Body of pancreas (tissue), 4 donors: ENCODE data around the gene CFAP52.

Experiments used
- CTCF ChIP-seq, 7 experiments: fragments of 450-650 bp in 4 of 7; fragments of 200-600 bp in 3 of 7; sonication (generic) in 3 of 7; IDR thresholded peaks; one replicate each; pipeline ENCODE4 v1.5.1; 2016 to 2019; ENCODE audit warnings: antibody characterized with exemption in 7 of 7
- POLR2A ChIP-seq, 3 donors: fragments of 450-650 bp; IDR thresholded peaks; one replicate each; pipeline ENCODE4 v1.6.1; 2016; ENCODE audit warnings: antibody characterized with exemption in 3 of 3, mild to moderate bottlenecking in 2 of 3

- TF ChIP-seq CTCF (IDR thresholded peaks at IDR 0.05) (no peak), POLR2A (IDR thresholded peaks at IDR 0.05) (no peak)
Measured at GRCh38 chr17:9658593-9659211, 82.3 kb downstream of the CFAP52 start.
